GM18873 (cell line): ENCODE results near the gene KRTAP10-1.
"Not testable (repeated sequence)": the region's sequence is repeated elsewhere in the genome, so short reads cannot be mapped to it uniquely, and the experiment has no call there.

Source experiments
- ATAC-seq: cut with Tn5 transposase; IDR thresholded peaks from one replicate; pipeline ENCODE4 v1.9.1; 2021; ENCODE audit warnings: mild to moderate bottlenecking, moderate library complexity, moderate number of reproducible peaks; ENCODE audit not compliant: unreplicated experiment, low FRiP score

KRTAP10-1 gene

GRCh38 chr21:44539991-44540666 lies at the start of gene KRTAP10-1:
Gene KRTAP10-1 (minus strand): TSS chr21:44540195. CDS start chr21:44540150, 45 bp downstream.
- ATAC-seq, result no peak

- ATAC-seq, result no peak
Measured at GRCh38 chr21:44589094-44589493, 49.1 kb upstream of the KRTAP10-1 start.

GRCh38 chr21:44585892-44586291 lies 45.9 kb upstream of the KRTAP10-1 start:
- no peak for ATAC-seq

- ATAC-seq, result no peak
Measured at GRCh38 chr21:44583800-44584147, 43.8 kb upstream of the KRTAP10-1 start.

- ATAC-seq, result no peak
Measured at GRCh38 chr21:44583089-44583799, 43.2 kb upstream of the KRTAP10-1 start.

- ATAC-seq, result no peak
Measured at GRCh38 chr21:44582055-44582454, 42.1 kb upstream of the KRTAP10-1 start.

- no peak for ATAC-seq
Measured at GRCh38 chr21:44581158-44581557, 41.2 kb upstream of the KRTAP10-1 start.

GRCh38 chr21:44580231-44580821 lies 40.3 kb upstream of the KRTAP10-1 start, which contains the start of gene KRTAP10-5:
Gene KRTAP10-5 (minus strand): TSS chr21:44580604. CDS start chr21:44580578, 26 bp downstream.
- not testable (repeated sequence) for ATAC-seq

- ATAC-seq, result no peak
Measured at GRCh38 chr21:44579833-44580144, 39.8 kb upstream of the KRTAP10-1 start.

- no peak for ATAC-seq
Measured at GRCh38 chr21:44579056-44579832, 39.2 kb upstream of the KRTAP10-1 start.

- no peak for ATAC-seq
Measured at GRCh38 chr21:44578371-44579055, 38.5 kb upstream of the KRTAP10-1 start.

GRCh38 chr21:44576025-44576420 lies 36.0 kb upstream of the KRTAP10-1 start:
- no peak for ATAC-seq

- ATAC-seq, result no peak
Measured at GRCh38 chr21:44575307-44576024, 35.5 kb upstream of the KRTAP10-1 start.

- ATAC-seq, result no peak
Measured at GRCh38 chr21:44574457-44575306, 34.7 kb upstream of the KRTAP10-1 start.

GRCh38 chr21:44573630-44574456 lies 33.8 kb upstream of the KRTAP10-1 start, which contains the start of gene KRTAP10-4:
Gene KRTAP10-4 (plus strand): TSS chr21:44573729. CDS start chr21:44573759, 30 bp downstream.
- ATAC-seq, result not testable (repeated sequence)

GRCh38 chr21:44572959-44573583 lies 33.1 kb upstream of the KRTAP10-1 start:
- no peak for ATAC-seq
